Caco-2 (cell line): ENCODE data around the gene SUPT3H. TPM values are rescaled to one million over a fixed set of nuclear protein-coding genes. Genes with fewer than 3 reads are reported as not detected.

Experiments
- BruUV-seq: library from RNA; stranded (reverse); fragments of 400-500 nt; replicated peaks from 2 replicates; lab custom pipeline; 2021; lab: Mats Ljungman, UMichigan
- CTCF ChIA-PET: fragments of 300-600 bp; sonication (Branson Sonifier 250); formaldehyde crosslinking; loops from one replicate; lab custom pipeline; 2022; ENCODE audit warnings: antibody characterized with exemption; lab: Charles Lee
- POLR2A ChIA-PET: fragments of 300-600 bp; sonication (Branson Sonifier 250); formaldehyde crosslinking; loops from one replicate; lab custom pipeline; 2022; ENCODE audit warnings: antibody characterized with exemption; lab: Charles Lee
- DNase-seq, 2 experiments: peaks; one replicate each; pipeline versions ENCODE4 v3.0.0 to v3.0.0-alpha.2; 2020 to 2022
- H3K27me3 ChIP-seq: replicated peaks from 2 replicates; pipeline ENCODE4 v1.6.0; 2011; ENCODE audit warnings: low read length; ENCODE audit not compliant: control insufficient read depth, insufficient read depth
- H3K36me3 ChIP-seq: 2 replicates; pipeline ENCODE4 v1.5.1; 2011; ENCODE audit warnings: low read length; ENCODE audit not compliant: control insufficient read depth, insufficient read depth
- H3K4me1 ChIP-seq: fragments of 250-450 bp; sonication (Bioruptor Pico); 2 replicates; pipeline ENCODE4 v1.5.1; 2020; ENCODE audit warnings: mild to moderate bottlenecking
- H3K4me3 ChIP-seq: 2 replicates; pipeline ENCODE4 v1.5.1; 2011; ENCODE audit warnings: low read depth, mild to moderate bottlenecking, control low read depth, low read length
- H3K9me3 ChIP-seq: fragments of 250-450 bp; sonication (Bioruptor Pico); 2 replicates; pipeline ENCODE4 v1.5.1; 2020; ENCODE audit warnings: mild to moderate bottlenecking, moderate library complexity
- H3K27ac Mint-ChIP-seq: one replicate; pipeline ENCODE4 v1.8.0; 2022; ENCODE audit warnings: mixed read lengths; ENCODE audit not compliant: unreplicated experiment
- H3K27me3 Mint-ChIP-seq: one replicate; pipeline ENCODE4 v1.8.0; 2022; ENCODE audit warnings: mixed read lengths; ENCODE audit not compliant: insufficient read depth, unreplicated experiment
- H3K36me3 Mint-ChIP-seq: one replicate; pipeline ENCODE4 v1.8.0; 2022; ENCODE audit warnings: mild to moderate bottlenecking, mixed read lengths; ENCODE audit not compliant: insufficient read depth, unreplicated experiment
- H3K4me1 Mint-ChIP-seq: one replicate; pipeline ENCODE4 v1.8.0; 2022; ENCODE audit warnings: low read depth, mixed read lengths; ENCODE audit not compliant: unreplicated experiment
- H3K4me3 Mint-ChIP-seq: one replicate; pipeline ENCODE4 v1.8.0; 2022; ENCODE audit warnings: mild to moderate bottlenecking, moderate library complexity, mixed read lengths; ENCODE audit not compliant: unreplicated experiment
- H3K9me3 Mint-ChIP-seq: one replicate; pipeline ENCODE4 v1.8.0; 2022; ENCODE audit warnings: mixed read lengths; ENCODE audit not compliant: unreplicated experiment
- intact Hi-C: fragments of 100-400 bp; cut with micrococcal nuclease; formaldehyde crosslinking; loops from one replicate; pipeline ENCODE4 v1.10.0; 2022; ENCODE audit not compliant: unreplicated experiment
- total RNA-seq: library from RNA; stranded (reverse); gene quantifications from 2 replicates; pipeline ENCODE4 v1.2.3, GENCODE V29; 2022
- TF ChIP-seq, protein P1 (sequence below), 2 experiments: fragments of 200-600 bp in 1 of 2; IDR thresholded peaks; 1 replicate in 1 of 2; 2 replicates in 1 of 2; pipeline versions ENCODE4 v1.5.1 to v1.8.0; 2011 to 2022; ENCODE audit warnings: antibody characterized with exemption in 1 of 2, control low read depth in 1 of 2, inconsistent platforms in 1 of 2, low read depth in 1 of 2, low read length in 1 of 2, mild to moderate bottlenecking in 1 of 2, moderate library complexity in 1 of 2; ENCODE audit not compliant: insufficient read depth in 1 of 2, severe bottlenecking in 1 of 2, unreplicated experiment in 1 of 2

SUPT3H gene
- total RNA-seq, 1 experiment from 2014 or later, result 13.2 TPM

DNA sequence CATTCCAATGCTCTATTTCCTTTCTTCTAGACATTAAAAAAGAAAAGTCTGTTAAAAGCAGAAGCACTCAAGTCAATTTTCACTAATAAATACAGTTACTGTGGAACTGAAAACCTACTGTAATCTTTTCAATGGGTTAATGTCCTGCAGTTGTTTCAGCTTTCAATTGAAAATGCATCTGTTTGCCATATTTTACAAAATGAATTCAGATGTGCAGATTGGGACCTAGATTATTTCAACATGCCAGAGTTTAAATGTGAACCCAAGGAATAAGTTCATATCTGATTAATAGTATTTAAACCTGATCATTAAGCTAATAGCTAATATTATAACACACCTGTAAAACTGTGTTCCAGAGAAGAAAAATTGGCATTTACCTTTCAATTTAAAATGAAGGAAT, 9.7 kb downstream of the SUPT3H start:
- Mint-ChIP-seq H3K36me3 (no peaks in the 10 kb centered on the region), H3K4me3 (no peak overlapping the region), H3K27me3 (no peaks in the 10 kb centered on the region), H3K4me1 (no peaks in the 10 kb centered on the region), H3K27ac (no peak overlapping the region), H3K9me3 (no peaks in the 10 kb centered on the region)
- POLR2A ChIA-PET, result no interaction called here
- CTCF ChIA-PET, result interaction anchor here (1.0 kb wide), 1 partner anchor 712 kb away, joined by 3 read pairs; no protein-coding TSS in a partner anchor
- H3K4me3 ChIP-seq, result no peak overlapping the region
- no TSS peak for BruUV-seq
- TF ChIP-seq, protein P1, sequence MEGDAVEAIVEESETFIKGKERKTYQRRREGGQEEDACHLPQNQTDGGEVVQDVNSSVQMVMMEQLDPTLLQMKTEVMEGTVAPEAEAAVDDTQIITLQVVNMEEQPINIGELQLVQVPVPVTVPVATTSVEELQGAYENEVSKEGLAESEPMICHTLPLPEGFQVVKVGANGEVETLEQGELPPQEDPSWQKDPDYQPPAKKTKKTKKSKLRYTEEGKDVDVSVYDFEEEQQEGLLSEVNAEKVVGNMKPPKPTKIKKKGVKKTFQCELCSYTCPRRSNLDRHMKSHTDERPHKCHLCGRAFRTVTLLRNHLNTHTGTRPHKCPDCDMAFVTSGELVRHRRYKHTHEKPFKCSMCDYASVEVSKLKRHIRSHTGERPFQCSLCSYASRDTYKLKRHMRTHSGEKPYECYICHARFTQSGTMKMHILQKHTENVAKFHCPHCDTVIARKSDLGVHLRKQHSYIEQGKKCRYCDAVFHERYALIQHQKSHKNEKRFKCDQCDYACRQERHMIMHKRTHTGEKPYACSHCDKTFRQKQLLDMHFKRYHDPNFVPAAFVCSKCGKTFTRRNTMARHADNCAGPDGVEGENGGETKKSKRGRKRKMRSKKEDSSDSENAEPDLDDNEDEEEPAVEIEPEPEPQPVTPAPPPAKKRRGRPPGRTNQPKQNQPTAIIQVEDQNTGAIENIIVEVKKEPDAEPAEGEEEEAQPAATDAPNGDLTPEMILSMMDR (IDR thresholded peaks at IDR 0.05; ENCODE audit: insufficient read depth in 1 of 2, low read depth in 1 of 2, low read length in 1 of 2, severe bottlenecking in 1 of 2, unreplicated experiment in 1 of 2), result no peak
- H3K9me3 ChIP-seq, result no peaks in the 10 kb centered on the region
- intact Hi-C loops, result no loop called here
- H3K27me3 ChIP-seq, result no peaks in the 10 kb centered on the region
- no peaks in the 10 kb centered on the region for H3K36me3 ChIP-seq
- DNase-seq, result no peak
- no peaks in the 10 kb centered on the region for H3K4me1 ChIP-seq

DNA sequence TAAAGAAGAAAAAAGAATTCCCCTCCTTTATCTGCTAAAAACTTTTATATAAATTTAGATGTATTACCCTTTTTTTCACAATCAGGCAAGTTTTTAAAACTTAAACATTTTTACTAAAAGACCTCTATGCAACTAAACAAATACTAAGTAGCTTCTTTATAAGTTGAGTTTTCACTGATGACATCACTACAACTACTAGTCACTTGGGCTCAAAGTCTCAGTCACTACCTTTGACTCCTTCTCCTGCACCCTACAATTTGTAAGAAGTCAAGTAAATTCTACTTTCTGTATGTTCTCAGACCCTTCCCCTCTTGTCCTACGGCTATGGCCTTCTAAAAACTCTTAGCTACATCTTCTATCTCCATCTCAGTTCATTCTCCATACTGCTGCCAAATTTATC, 11.2 kb downstream of the SUPT3H start:
- no TSS peak for BruUV-seq
- no peaks in the 10 kb centered on the region for H3K27me3 Mint-ChIP-seq
- CTCF ChIA-PET, result no interaction called here

DNA sequence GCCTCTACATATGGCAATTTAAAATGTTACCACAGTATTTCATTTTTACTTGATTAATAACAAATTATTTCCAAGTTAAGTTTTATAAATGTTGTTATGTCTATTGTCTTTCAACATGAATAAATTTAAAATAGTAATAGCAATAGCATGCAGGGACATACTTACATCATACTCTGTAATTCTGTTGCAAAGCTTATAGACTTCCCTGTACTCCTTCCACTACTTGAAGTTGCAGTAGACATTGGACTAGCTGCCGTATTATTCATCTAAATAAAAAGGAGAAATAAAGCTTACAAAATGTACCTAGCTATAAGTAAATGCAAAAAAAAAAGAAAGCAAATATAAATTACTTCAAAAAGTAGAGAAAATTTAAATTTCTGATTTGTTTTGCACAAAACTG, 12.7 kb downstream of the SUPT3H start:
- Mint-ChIP-seq H3K27ac (no peak overlapping the region), H3K36me3 (no peaks in the 10 kb centered on the region), H3K9me3 (no peaks in the 10 kb centered on the region), H3K4me3 (no peak overlapping the region), H3K27me3 (no peaks in the 10 kb centered on the region), H3K4me1 (no peaks in the 10 kb centered on the region)
- CTCF ChIA-PET, result no interaction called here
- TF ChIP-seq, protein P1 (IDR thresholded peaks at IDR 0.05; ENCODE audit: insufficient read depth in 1 of 2, low read depth in 1 of 2, low read length in 1 of 2, severe bottlenecking in 1 of 2, unreplicated experiment in 1 of 2), result no peak
- no peaks in the 10 kb centered on the region for H3K27me3 ChIP-seq
- no TSS peak for BruUV-seq
- no peaks in the 10 kb centered on the region for H3K9me3 ChIP-seq
- H3K36me3 ChIP-seq, result no peaks in the 10 kb centered on the region
- POLR2A ChIA-PET, result no interaction called here
- no peaks in the 10 kb centered on the region for H3K4me1 ChIP-seq
- no peak overlapping the region for H3K4me3 ChIP-seq
- intact Hi-C loops, result no loop called here
- DNase-seq, result no peak

More for the DNA sequence above, 11.2 kb downstream of the SUPT3H start:
- H3K4me1 ChIP-seq, result no peaks in the 10 kb centered on the region
- TF ChIP-seq, protein P1 (IDR thresholded peaks at IDR 0.05; ENCODE audit: insufficient read depth in 1 of 2, low read depth in 1 of 2, low read length in 1 of 2, severe bottlenecking in 1 of 2, unreplicated experiment in 1 of 2), result no peak
- H3K27me3 ChIP-seq, result no peaks in the 10 kb centered on the region
- H3K4me3 ChIP-seq, result no peak overlapping the region
- H3K36me3 Mint-ChIP-seq, result no peaks in the 10 kb centered on the region
- no peaks in the 10 kb centered on the region for H3K9me3 Mint-ChIP-seq
- no peaks in the 10 kb centered on the region for H3K36me3 ChIP-seq
- no peaks in the 10 kb centered on the region for H3K9me3 ChIP-seq
- no peak overlapping the region for H3K4me3 Mint-ChIP-seq
- no peak overlapping the region for H3K27ac Mint-ChIP-seq
- POLR2A ChIA-PET, result no interaction called here
- no peaks in the 10 kb centered on the region for H3K4me1 Mint-ChIP-seq
- intact Hi-C loops, result no loop called here
- DNase-seq, result no peak
